GM21717 (cell line): Measurements from ENCODE around the gene PCP2.
A peak's percentile ranks its signal among the peaks of the same experiment; 100 is the strongest.

Experiments used
- ATAC-seq: cut with Tn5 transposase; IDR thresholded peaks from one replicate; pipeline ENCODE4 v1.9.1; 2021; ENCODE audit warnings: mild to moderate bottlenecking, moderate library complexity; ENCODE audit not compliant: unreplicated experiment

Gene PCP2

GRCh38 chr19:7633698-7634097 is at the start of gene PCP2:
Gene PCP2, minus strand, starts transcription at chr19:7633719. Its CDS starts 262 bp downstream, at chr19:7633457.
- ATAC-seq: no peak

- ATAC-seq: no peak
These were observed 48.8 kb upstream of the PCP2 start for GRCh38 chr19:7682175-7682855.

- no peak for ATAC-seq
These were observed 48.0 kb upstream of the PCP2 start for GRCh38 chr19:7681340-7682174.

GRCh38 chr19:7680606-7681339 is 47.3 kb upstream of the PCP2 start, which contains the start of gene TRAPPC5:
Gene TRAPPC5, plus strand, starts transcription at chr19:7680833. Its CDS starts 1,421 bp downstream, at chr19:7682254.
- no peak for ATAC-seq

GRCh38 chr19:7679771-7680605 is 46.5 kb upstream of the PCP2 start:
- ATAC-seq: no peak

- ATAC-seq: peak; percentile 35
These were observed 45.6 kb upstream of the PCP2 start for GRCh38 chr19:7678971-7679751.

- no peak for ATAC-seq
These were observed 44.3 kb upstream of the PCP2 start for GRCh38 chr19:7677669-7678311.

- ATAC-seq: no peak
These were observed 43.3 kb upstream of the PCP2 start, which contains the start of gene MCEMP1 for GRCh38 chr19:7676854-7677253. Gene MCEMP1, plus strand, starts transcription at chr19:7677090. Its CDS starts 31 bp downstream, at chr19:7677121.

- no peak for ATAC-seq
These were observed 42.9 kb upstream of the PCP2 start for GRCh38 chr19:7676376-7676775.

GRCh38 chr19:7674010-7675005 is 40.8 kb upstream of the PCP2 start:
- no peak for ATAC-seq

GRCh38 chr19:7672522-7672921 is 39.0 kb upstream of the PCP2 start:
- no peak for ATAC-seq

- ATAC-seq: no peak
These were observed 37.3 kb upstream of the PCP2 start for GRCh38 chr19:7670790-7671189.

GRCh38 chr19:7670150-7670783 is 36.7 kb upstream of the PCP2 start:
- ATAC-seq: no peak

GRCh38 chr19:7669641-7670040 is 36.1 kb upstream of the PCP2 start:
- no peak for ATAC-seq

- ATAC-seq: no peak
These were observed 35.3 kb upstream of the PCP2 start, which contains the start of gene RETN for GRCh38 chr19:7668842-7669241. Gene RETN, plus strand, starts transcription at chr19:7669049. Its CDS starts 278 bp downstream, at chr19:7669327.

- ATAC-seq: no peak
These were observed 31.6 kb upstream of the PCP2 start for GRCh38 chr19:7665076-7665475.

GRCh38 chr19:7663706-7664105 is 30.2 kb upstream of the PCP2 start:
- no peak for ATAC-seq
